NCI-H2227 (cell line): Measurements from ENCODE around the gene NF1.
"Not testable (repeated sequence)": the region's sequence is repeated elsewhere in the genome, so short reads cannot be mapped to it uniquely, and the experiment has no call there.

Experiments used
- DNase-seq: peaks from one replicate; lab custom pipeline; 2025; ENCODE audit not compliant: unreplicated experiment; lab: John Stamatoyannopoulos, UW

The NF1 gene

DNA sequence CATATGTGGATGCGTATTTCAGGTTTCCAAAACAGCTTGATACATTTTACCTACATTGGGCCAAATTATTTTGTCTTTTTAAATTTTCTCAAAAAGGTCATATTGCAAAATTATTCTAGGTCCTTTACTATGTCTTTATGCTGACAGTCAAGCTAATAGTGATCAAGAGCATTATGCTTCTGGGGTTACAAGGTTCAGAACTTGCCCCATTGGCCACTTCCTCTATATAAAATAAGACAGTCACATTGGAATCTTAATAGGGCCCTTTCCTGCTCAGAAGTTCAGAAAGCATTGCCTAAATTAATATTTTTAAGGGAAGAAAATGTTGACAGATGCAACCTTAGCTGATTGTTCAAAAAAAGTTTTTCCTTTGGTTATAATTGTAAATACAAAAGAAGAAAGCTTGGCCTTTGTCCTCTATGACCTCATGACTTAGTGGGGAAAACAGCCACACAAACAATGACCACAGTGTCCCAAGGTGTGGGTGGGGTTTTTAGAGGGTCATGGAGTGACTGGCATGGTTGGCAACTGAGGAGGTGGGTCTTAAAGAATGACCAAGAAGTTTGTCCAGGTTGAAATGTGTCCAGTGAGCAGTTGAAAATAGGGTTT lies 284.9 kb downstream of the NF1 start:
- DNase-seq, result no peak

DNA sequence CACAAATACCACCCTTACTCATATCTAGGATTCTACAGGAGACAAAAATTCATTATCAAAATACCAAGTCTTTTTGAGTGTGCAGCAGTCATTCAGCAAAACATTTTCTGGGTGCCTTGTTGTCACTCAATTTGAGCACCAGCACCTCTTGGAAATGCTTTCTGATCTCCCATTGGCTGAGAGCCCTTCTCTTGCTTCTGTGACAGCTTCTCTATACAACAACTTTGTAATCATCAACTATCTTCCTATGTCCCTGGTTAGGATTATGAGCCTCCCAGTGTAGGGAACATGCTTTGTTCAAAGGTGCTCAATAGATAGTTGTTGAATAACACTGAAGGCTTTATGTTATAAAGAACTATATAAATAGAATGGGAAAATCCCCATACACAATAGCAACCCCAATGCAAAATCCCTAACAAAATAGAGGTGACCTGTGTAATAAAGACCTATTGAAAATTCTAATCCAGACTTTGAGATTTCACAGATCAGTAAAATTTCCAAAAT lies 286.4 kb downstream of the NF1 start:
- DNase-seq, result no peak

DNA sequence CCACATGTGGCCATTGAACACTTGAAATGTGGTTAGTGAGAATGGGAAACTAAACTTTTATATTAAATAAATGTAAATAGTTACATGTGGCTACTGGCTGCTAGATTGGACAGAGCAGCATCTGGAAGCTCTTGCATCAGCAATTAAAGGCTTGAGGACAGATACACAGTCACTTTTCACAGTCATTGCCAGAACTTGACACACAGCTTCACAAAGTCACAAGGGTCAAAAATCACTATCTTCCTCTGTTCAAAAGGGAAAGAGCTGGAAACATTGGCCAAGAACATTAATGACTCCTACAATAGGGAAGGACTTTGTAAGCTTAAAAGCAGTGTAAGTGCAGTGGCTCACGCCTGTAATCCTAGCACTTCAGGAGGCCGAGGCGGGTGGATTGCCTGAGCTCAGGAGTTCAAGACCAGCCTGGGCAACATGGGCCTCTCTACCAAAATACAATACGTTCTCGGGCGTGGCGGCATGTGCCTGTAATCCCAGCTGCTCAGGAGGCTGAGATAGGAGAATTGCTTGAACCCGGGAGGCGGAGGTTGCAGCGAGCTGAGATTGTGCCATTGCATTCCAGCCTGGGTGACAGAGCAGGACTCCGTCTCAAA lies 288.0 kb downstream of the NF1 start:
- not testable (repeated sequence) for DNase-seq

DNA sequence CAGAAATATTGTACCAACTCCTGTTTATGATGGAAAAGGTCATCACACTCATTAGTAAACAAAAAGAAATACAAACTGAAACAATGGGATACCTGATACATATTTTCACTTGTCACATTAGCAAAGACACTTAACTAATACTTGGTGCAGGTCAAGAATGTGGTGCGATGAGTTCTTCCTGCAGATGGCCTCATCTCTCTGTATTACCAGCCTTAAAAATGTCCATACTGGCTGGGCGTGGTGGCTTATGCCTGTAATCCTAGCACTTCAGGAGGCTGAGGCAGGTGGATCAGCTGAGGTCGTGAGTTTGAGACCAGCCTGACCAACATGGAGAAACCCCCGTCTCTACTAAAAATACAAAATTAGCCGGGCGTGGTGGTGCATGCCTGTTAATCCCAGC lies 288.7 kb downstream of the NF1 start:
- not testable (repeated sequence) for DNase-seq

DNA sequence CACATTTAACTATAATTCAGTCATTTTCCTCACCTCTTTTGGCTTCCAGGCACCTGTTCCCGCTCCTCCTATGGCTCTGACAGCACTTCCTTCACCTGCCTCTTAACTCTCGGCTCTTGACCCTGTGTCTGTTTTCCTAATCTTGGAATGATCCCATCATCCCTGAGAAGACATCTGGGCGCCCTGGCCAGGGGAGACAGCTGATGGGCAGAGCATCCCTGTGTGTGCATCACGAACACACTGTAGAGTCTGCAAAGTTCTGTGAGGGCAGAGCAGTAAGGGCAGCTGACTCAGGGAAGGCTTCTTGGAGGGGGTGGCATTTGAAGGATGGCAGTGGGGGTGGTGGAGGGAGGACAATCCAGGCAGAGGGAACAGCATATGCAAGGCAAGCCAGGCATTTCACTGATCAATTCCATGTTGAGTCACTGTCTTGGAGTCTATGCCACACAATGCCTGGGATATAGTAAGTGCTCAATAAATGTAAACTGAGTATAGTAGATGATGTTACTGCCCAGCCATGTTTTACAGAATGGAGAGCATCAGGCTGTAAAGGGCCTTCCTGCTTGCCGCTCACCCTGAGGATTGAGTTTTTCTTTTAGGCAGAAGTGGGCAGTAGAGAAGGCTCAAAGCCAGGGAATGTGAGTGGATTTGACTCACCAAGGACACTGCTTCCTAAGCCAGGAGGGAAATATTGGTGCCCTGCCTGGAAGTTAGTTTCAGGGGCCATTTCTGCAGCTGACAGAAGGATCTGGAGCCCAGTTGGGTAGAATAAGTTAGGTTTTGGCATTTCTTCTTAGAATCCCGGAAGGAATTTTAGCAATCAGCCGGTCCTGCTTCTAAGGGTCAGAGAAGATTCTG lies 290.9 kb downstream of the NF1 start:
- DNase-seq, result no peak

DNA sequence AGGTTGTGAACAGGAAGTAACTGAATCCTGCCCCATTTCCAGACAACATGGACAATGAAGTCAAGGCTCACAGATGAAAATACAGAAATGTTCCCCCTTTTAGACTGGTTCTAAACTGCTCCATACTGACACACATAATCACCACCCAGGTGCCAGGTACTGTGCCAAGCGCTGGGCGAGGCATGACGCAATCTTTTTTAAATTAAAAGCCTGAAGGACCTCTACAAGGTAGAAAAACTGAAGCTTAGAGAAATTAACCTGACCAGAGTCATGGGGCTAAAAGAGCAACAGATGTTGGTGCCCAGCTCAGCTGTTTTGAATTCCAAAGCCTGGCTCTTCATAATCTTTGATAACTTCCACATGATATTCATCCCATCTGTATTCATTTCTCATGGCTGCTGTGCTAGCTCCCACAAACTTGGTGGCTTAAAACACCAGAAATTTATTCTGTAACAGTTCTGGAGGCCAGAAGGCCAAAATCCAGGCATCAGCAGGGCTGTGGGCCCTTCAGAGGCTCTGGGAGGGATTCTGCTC lies 291.8 kb downstream of the NF1 start:
- DNase-seq, result no peak

DNA sequence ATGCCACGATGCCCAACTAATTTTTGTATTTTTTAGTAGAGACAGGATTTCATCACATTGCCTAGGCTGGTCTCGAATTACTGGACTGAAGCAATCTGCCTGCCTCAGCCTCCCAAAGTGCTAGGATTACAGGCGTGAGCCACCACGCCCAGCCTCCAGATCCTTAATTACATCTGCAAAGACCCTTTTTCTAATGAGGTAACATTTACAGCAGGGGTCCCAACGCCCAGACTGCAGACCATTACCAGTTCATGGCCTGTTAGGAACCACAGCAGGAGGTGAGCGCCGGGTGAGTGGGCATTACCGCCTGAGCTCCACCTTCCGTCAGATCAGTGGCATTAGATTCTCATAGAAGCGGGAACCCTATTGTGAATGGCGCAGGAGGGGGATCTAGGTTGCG lies 292.7 kb downstream of the NF1 start:
- no peak for DNase-seq

DNA sequence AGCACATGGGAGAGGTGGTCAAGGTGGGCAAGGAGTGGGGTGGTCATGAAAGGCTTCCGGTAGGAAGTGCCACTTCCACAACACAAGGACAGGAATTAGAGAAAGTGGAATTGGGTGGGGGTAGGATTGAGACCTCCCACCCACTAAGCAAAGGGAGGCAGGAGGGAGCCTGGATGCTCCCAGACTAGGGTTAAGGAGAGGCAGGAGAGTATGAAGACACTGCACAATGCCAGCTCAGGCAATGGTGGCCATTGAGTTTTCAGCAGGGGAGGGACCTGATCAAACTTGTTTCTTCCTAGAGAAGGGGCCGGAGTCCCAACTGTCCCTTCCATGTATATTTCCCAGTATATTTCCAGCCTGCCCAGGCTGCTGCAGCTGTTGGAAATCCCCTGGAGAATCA lies 293.6 kb downstream of the NF1 start:
- no peak for DNase-seq

DNA sequence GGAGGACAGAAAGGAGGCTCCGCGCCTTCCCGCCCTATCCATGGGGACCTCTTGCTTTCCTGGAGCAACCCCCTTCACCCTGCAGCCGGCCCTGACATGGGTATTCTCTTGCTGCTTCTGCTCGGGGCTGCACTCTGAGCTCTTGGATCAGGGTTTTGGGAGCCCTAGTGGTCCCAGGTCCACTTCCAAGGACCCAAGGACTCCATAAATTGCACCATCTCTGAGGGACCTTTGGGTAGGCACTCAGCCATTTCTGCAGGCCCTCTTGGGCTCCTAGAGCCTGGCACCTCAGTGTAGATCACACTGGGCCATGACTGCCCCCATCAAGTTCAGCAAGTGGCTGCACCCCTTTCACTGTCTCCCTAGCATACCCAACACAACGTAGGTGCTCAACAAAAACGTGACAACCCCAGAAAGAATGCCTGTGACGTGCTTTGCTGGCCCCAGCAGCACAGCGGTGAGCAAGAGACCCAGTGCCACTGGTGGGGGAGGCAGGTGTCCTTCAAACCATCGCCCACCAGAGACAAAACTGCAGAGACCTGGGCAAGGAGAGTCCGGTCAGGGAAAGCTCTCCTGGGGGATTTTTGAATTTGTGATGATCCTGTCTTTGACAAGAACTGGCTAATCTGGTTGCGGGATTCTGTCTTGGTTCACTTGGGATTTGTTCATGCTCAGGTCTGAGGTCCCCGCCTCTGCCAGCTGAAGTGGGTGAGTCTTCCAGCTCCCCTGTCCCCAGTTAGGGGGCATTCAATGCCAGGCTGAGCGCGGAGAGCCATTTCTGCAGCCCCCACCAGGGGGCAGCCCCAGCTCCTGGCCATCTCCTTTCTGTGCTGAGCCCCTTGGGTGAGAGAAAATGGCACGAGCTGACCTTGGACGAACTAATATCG lies 294.2 kb downstream of the NF1 start:
- peak; percentile 43 for DNase-seq

DNA sequence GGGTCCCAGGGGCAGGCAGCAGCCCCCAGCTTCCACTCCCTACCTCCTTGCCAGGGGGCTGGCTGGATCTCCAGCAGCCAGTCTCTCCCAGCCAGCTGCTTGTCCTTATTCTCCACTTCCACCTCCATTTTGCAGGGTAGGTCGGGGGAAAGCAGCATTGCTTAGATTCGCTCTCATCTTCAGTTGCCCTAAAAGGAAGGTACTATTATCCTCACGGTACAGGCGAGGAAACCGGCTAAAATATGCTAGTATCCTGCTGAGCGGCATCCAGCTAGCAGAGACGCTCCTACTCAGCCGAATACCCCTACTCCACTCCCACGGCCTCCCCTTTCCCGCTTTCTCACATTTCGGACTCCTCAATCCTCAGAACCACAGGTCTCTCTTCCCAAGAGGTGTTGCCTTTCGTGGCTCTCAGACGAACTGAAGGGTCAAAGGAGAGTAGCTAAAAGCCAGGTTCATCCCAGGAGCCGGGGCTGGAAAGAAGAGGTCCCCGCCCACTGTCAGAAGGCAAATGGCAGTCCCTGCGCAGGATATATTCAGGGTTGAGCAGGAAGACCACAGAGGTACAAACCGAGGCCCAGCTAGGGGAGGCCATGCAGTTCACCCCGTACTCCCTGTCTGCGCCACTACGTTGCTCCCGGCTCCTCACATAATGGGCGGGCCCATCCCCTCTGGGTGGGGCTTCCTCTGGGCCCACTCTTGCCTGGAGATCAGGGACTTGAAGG lies 295.0 kb downstream of the NF1 start:
- DNase-seq, result peak; percentile 8

DNA sequence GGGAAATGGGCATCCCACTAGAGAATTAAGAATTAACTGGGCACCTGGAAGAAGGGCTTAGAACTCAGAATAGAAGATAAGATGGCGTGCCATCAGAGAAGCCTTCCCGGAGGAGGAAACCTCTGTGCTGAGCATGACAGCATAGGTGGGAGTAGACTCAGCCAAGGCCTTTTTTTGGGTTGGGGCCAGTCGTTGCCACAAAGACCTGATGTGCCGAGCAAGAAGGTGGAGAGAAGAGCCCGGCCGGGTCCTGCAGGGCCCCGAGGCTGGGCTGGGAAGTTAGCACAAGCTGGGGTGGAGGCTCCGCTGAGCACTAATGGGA lies 295.6 kb downstream of the NF1 start:
- DNase-seq, result no peak

DNA sequence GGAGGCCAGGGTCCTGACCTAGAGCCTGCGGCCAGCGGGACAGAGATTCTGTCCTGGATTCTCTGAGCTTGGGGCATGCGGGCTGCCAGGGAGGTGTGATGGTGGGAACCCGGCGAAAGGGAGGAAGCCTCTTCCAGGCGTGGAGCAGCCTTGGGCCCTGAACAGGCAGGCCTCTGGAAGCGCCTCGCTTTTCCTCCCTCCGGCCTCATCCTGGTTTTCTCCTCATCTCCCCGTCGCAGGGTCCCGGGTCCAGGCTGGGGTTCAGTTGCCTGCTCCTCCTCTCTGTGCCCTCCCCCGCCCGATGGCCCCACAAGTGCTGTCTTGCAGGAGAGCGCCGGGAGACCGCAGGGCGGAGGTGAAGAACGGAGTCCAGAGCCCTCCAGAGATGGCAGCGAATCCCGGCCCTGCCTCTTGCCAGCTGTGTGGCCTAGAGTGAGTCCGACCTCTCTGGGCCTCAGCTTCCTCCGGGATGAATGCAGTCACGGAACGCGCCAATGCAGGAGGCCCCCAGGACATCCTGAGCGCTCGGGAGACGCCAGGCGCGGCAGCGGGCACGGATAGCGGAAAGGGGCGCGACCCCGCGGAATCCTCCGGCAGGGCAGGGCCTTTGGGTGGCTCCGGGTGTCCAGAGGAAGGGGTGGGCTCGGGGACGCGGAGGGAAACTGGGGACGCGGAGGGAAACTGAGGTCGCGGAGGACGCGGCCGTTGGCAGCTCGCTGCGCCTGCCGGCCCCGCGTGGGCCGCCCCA lies 296.1 kb downstream of the NF1 start:
- peak; percentile 32 for DNase-seq

DNA sequence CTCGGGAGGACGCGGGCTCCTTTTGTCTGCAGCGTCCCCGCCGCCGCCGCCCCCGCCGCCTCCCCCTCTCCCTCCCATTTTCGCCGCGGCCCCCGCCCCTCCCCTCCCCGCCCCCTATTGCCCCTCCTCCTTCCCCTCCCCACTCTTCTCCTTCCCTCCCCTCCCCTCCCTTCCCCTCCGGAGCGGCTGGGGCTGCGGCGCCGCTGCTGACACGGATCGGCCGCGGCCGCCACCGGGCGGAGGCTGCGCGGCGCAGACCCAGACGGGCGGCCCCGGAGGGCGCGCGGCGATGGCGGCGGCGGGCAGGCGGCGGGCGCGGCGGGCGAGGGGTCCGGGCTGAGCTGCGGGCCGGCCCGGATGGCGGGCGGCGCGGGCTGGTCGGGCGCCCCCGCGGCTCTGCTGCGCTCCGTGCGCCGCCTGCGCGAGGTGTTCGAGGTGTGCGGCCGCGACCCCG lies 296.7 kb downstream of the NF1 start, which contains the start of gene RAB11FIP4:
TSS of gene RAB11FIP4 (plus strand) at position 180 of the 454 bp plus-strand sequence. CDS start at position 358, 178 bp downstream.
- DNase-seq, result peak; percentile 66

DNA sequence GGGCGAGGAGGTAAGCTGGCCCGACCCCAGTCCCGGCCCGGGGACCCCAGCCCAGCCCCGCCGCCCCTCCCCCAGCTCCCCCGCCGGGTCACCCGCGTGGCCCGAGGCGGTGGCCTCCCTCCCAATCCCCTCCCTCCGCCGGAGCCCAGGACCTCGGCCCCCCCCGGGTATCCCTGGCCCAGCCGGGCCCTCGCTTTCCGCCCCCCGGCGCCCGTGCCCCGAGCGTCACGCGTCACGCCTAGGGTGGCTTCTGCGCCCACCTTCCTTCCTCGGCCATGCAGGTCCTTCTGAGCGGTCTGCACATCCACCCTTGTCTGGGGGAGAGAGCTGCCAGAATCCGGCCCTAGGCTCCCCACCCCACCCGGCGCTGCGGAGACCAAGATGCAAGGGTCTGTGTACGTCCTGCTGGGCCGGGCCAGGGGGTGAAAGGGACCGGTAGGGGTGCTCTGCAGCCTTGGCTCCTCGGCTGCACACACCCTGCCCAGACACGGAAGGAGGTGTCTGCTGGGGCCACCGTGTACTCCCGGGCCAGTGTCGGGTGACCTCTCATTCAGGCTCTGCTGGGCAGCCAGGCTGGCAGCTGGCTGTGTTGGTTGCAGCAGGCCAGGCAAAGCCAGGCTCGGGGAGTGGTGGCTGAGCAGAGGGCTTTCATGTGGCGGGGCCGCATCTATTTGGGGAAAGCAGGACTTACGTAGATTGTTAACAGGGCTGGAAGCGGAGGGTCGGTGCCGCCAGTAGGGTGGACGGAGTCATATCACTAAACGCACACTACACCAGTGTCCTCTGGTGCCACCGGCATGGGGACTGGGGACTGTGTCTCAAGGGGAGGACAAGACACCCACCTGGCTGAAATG lies 297.5 kb downstream of the NF1 start:
- DNase-seq, result peak; percentile 14

DNA sequence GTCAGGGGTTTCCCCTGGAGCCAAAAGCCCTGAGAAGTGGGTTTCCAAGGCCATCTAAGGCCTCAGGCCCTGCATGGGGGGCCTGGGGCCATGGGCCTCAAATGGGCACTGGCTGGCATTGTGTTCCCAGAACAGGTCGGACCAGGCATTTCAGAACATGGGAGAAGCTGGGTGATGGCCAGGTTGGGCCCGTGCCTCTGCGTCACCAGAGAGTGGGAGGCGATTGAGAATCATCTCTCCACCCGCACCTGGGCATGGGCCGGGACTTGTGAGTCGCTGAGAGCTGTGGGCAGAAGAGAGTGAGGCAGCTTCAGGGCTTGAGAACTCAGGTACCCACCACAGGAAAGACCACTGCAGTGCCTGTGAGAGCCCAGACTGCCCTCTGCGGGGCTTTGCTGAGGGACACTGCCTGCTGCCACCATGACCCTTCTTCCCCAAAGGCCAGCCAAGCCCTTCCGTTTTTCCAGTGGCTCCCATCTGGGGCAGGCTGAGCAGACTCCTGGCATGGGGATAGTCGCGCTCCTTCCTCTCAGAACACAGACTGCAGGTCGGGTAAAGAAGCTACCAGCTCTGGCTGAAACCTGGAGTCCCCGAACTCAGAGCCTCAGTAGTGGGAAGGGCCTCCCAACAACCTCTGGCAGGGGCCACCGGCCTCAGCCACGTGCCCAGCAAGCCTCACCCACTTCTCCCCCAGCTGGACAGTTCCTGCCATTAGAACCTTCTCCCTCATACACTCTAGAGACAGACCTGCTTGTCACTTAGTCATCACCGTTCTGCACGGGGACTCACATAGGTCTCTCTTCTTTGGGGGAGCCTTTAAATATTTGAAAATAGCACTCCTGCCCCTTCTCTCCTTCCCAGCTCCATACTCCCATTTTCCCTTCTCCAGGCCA lies 298.3 kb downstream of the NF1 start:
- no peak for DNase-seq

DNA sequence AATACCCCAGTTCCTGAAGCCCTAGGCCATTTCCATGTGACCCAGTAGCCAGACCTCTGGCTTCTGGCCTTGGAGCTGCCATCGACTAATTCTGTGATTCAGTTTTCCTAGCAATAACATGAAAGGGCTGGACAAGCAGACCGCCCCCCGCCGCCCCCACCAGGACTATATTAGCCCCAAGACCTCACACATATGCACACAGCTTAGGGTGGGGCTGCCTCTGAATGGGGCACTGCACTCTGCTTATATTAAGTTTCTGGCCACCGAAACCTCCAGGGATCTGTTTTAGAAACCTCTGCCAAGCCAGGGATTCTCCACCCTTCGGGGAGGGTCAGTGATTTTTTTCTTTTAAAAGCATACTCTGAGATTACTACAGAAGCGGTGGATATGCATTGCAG lies 299.0 kb downstream of the NF1 start:
- DNase-seq, result no peak

DNA sequence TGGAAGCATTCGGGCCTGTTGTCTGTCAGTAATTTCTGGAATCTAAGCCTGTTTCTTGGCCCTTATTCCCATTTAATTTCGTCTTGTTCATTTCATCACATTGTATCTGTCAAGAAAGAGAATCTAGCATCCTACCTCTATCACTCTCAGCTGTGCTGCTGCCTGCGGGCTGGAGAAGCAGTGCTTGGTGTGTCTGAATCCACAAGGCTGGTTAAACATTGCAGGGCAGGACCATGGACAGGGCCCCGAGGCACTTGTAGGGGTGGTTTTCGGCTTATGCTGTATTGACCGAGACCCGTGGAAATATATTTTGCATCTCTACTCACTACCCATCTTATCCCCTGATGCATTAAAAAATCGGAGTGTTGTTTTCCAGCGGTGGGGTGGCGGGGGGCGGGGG lies 299.8 kb downstream of the NF1 start:
- DNase-seq, result no peak
